ENCODE data around the gene TSKU.

The TSKU gene

GRCh38 chr11:76753449-76753848 is 29.7 kb upstream of the TSKU start:
- peak; percentile 8 for DNase-seq

DNA sequence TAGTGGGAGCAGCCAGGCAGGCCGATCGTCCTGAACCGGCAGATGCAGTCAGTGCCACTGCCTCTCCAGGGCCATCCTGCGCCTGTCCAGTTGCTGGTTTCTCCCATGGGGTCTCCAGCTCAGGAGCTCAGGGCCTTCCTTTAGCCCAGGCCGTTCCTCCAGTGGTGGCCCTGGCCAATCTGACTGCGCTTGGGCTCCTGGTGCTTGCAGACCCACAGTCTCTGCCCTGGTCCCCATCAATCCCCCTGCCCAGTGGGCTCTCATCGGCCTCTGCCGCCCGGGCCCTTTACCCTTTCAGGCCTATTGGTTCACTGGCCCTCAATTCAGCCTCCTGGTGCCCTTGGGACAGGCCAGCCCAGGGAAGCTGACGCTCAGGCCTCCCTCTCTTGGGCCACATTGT is 29.2 kb upstream of the TSKU start:
- DNase-seq, result no peak

DNA sequence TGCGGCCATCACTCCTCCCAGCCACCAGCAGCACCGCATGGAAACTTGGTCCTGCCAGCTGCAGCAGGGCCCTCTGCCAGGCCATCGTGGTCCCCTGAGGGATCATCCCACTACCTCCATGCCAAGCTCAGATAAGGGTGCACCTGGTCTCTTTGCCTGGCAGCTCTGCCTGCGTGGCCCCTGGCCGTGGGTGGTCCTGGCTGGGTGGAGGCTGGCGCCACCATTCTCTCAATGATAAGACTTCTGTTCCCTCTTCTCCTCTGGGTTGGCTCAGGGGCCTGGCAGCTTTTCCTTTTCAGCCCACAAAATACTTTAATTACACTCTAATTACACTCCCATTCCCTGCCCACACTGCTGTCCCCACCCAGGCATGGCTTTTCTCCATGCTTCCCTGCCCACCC is 26.8 kb upstream of the TSKU start:
- DNase-seq, result no peak

- DNase-seq, result no peak
These were observed 24.8 kb upstream of the TSKU start for GRCh38 chr11:76758311-76758710.

GRCh38 chr11:76759092-76759491 is 24.1 kb upstream of the TSKU start:
- peak; percentile 55 for DNase-seq

DNA sequence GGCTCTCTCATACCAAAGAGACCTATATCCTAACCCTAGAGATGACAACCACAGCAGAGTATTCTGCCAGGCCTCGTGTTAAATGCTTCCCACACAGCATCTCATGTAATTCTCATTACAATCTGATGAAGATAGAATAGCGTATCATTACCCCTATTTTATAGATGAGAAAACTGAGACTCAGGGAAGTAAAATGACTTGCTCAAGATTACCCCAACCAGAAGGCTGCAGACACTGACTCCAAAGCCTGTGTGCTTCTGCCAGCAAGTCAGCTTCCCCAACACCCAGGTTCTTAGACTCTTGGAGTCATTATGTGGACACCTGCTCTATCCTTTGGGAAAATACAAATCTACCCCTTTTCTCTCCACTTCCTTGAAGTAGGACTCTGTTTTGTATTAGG is 23.6 kb upstream of the TSKU start:
- DNase-seq, result no peak

DNA sequence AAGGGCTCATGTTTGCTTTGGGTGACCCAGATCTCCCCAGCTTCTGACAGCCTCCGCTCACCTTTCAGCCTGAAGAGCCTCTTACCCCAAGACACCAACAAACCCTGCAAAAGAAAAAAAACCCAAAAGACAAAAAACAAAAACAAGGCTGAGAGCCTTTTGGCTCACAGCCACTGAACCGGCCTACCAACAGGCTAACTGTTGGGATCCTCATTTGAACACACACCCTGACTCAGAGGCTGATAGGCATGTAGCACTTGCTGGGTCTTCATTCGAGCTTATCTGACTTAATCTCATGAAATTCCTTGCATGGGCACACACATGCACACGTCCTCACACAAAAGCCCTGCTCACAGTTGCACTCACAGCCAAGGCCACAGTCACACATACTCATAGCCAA is 22.9 kb upstream of the TSKU start:
- DNase-seq, result peak; percentile 23

DNA sequence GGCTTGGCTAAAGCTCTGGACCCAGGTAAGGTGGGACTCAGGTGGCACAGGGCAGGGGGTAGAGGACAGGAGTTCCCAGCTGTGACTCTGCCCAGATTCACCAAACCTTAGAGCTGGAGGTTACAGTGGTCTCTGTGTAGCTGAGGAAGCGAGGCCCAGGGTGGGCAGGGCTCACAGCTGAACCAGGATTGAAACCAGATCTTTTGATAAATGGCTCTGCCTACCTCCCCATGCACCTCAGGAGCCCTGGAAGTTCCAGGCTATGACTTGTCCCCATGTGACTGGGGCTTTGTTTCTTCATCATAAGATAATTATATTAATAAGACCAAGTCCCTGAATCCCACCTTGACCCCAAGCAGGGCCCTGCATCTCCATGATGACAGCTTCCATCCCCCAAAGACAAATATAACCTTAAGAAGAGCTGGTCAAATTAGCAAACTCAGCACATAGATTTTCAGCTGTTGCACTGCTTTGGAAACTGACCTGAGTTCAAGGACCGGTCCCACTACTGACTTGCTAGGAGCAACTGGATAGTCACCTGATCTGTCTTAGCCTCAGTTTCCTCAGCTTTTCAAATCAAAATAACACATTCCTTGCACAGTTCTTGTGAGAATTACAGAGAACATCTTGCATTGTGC is 21.3 kb upstream of the TSKU start:
- DNase-seq, result no peak

GRCh38 chr11:76762356-76762752 is 20.8 kb upstream of the TSKU start:
- no peak for DNase-seq

GRCh38 chr11:76762867-76763572 is 20.1 kb upstream of the TSKU start:
- DNase-seq, result no peak

- no peak for DNase-seq
These were observed 19.4 kb upstream of the TSKU start for GRCh38 chr11:76763573-76764346.

GRCh38 chr11:76764941-76765665 is 18.1 kb upstream of the TSKU start:
- no peak for DNase-seq

GRCh38 chr11:76765863-76766350 is 17.2 kb upstream of the TSKU start:
- no peak for DNase-seq

GRCh38 chr11:76766521-76766920 is 16.6 kb upstream of the TSKU start:
- no peak for DNase-seq

DNA sequence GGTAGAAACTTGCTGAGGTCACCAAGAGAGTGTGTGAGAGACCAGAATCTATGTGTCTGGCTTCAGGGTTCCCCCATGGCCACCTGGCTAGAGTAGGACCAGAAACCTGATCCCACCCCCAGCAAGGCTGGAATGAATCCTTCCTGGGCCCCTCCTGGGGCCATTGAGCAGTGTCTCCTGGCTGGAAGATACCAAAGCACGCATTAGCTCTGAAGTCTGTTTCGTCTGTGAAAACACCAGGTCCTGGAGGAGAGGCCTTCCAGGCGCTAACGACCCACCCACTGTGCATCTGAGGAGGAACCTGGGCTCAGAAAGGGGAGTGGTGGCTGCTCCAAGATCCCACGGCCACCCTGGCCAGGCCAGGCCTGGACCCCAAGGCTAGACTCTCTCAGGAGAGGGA is 15.5 kb upstream of the TSKU start:
- DNase-seq, result no peak

GRCh38 chr11:76768088-76768908 is 14.9 kb upstream of the TSKU start:
- peak; percentile 65 for DNase-seq

DNA sequence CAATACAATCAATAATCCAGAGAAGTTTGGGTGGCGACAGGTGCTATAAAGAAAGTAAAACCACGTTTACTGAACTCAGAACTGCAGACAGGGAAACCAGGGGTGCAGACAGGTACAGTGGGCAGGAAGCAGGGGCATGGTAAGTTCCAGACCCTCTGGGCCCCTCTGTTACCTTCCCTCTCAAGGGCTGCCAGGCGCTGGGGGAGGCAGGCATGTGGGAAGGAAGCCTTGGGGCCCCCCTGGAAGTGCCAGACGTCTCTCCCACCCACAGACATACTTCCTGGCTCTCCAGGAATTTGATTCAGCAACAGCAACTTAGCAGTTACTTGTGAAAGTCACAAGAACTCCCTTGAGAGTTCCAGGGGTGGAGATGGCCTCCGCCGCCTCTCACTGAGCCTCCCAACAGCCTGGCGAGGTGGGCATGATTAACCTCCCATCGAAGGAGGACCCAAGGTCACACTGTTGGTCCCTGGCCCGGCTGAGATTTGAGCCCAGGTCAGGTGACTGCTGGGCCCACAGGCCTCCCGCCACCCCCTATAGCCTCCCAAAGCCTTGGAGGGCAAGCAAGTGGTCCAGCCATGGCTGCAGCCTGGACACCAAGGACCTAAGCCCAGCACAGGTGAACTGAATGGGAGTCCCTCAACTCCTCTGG is 14.1 kb upstream of the TSKU start:
- DNase-seq, result no peak

GRCh38 chr11:76769645-76770586 is 13.2 kb upstream of the TSKU start:
- no peak for DNase-seq

- peak; percentile 10 for DNase-seq
These were observed 12.3 kb upstream of the TSKU start for GRCh38 chr11:76770642-76771445.

Measured in NCI-H82 (cell line).